ENCODE results near the gene WDR74. TPM values are rescaled to one million over a fixed set of nuclear protein-coding genes. Genes with fewer than 3 reads are reported as not detected.

The WDR74 gene
- total and polyA plus RNA-seq, 2 of the 13 experiments (the other 11 are each of a cell fraction or from before 2014, with no cell fraction given), result 77.0 to 83.3 TPM

GRCh38 chr11:62855571-62856332 is 16.4 kb upstream of the WDR74 start (continued):
- TF ChIP-seq FOXA1 (IDR thresholded peaks at IDR 0.05) (no peak), FOXA1 (CRISPR knock-in tag; IDR thresholded peaks at IDR 0.05) (peak; percentile 27; the same call in 1 of the 2 replicates), HNRNPL (IDR thresholded peaks at IDR 0.05; ENCODE audit: low read depth, low read length) (peak; percentile 56; the same call in 1 of the 2 replicates), ZNF580 (CRISPR knock-in tag; IDR thresholded peaks at IDR 0.05; ENCODE audit: borderline replicate concordance, low read depth) (peak; percentile 97), DNMT1 (CRISPR knock-in tag; IDR thresholded peaks at IDR 0.05) (0 out of 2 replicates have a peak, but pooled peaks have one; percentile 5), ASH2L (IDR thresholded peaks at IDR 0.05; ENCODE audit: insufficient read length, low read depth, low read length) (peak; percentile 76), MED13 (CRISPR knock-in tag; IDR thresholded peaks at IDR 0.05) (peak; percentile 94), REST (IDR thresholded peaks at IDR 0.05; ENCODE audit: borderline replicate concordance in 1 of 2, low read depth in 1 of 2, low read length in 2 of 2) (peak in 1 of 2 experiments; percentile 80; a peak in 2 of 4 replicates), SNAPC5 (CRISPR knock-in tag; IDR thresholded peaks at IDR 0.05; ENCODE audit: borderline replicate concordance) (peak; percentile 96), CSRNP1 (CRISPR knock-in tag; IDR thresholded peaks at IDR 0.05) (peak; percentile 98), SRF (IDR thresholded peaks at IDR 0.05; ENCODE audit: low read depth, low read length) (0 out of 2 replicates have a peak, but pooled peaks have one; percentile 11), THAP7 (CRISPR knock-in tag; IDR thresholded peaks at IDR 0.05) (peak; percentile 88), KDM1A (CRISPR knock-in tag; IDR thresholded peaks at IDR 0.05) (no peak), RAD21 (CRISPR knock-in tag; IDR thresholded peaks at IDR 0.05) (peak; percentile 16; the same call in 1 of the 2 replicates), ZNF34 (CRISPR knock-in tag; IDR thresholded peaks at IDR 0.05; ENCODE audit: borderline replicate concordance) (no peak; the same call in 1 of the 2 replicates), POLR2AphosphoS2 (IDR thresholded peaks at IDR 0.05; ENCODE audit: low read depth, low read length) (peak; percentile 97), ZNF607 (CRISPR knock-in tag; IDR thresholded peaks at IDR 0.05; ENCODE audit: borderline replicate concordance) (peak; percentile 85), ZBTB8A (CRISPR knock-in tag; IDR thresholded peaks at IDR 0.05; ENCODE audit: borderline replicate concordance, low read depth) (no peak), HOXA9 (CRISPR knock-in tag; IDR thresholded peaks at IDR 0.05; ENCODE audit: borderline replicate concordance) (peak; percentile 94), ATF2 (CRISPR knock-in tag; IDR thresholded peaks at IDR 0.05) (peak; percentile 84)

Data from HepG2 (cell line).